SJCRH30 (cell line): ENCODE results near the gene FAM171A1. TPM values are rescaled to one million over a fixed set of nuclear protein-coding genes. Genes with fewer than 3 reads are reported as not detected.

Experiments
- DNase-seq, 2 experiments: peaks; one replicate each; pipeline ENCODE4 v3.0.0-alpha.2; 2015 to 2020
- H3K27ac ChIP-seq: fragments of 250-450 bp; sonication (Bioruptor Pico); 2 replicates; pipeline ENCODE4 v1.5.1; 2020; ENCODE audit warnings: mild to moderate bottlenecking, moderate library complexity
- H3K27me3 ChIP-seq: fragments of 250-450 bp; sonication (Bioruptor Pico); 2 replicates; pipeline ENCODE4 v1.5.1; 2020; ENCODE audit warnings: mild to moderate bottlenecking, moderate library complexity
- H3K36me3 ChIP-seq: fragments of 250-450 bp; sonication (Bioruptor Pico); 2 replicates; pipeline ENCODE4 v1.5.1; 2020; ENCODE audit warnings: mild to moderate bottlenecking, moderate library complexity
- H3K4me1 ChIP-seq: fragments of 250-450 bp; sonication (Bioruptor Pico); 2 replicates; pipeline ENCODE4 v1.5.1; 2020; ENCODE audit warnings: mild to moderate bottlenecking, moderate library complexity
- H3K4me3 ChIP-seq: fragments of 250-450 bp; sonication (Bioruptor Pico); 2 replicates; pipeline ENCODE4 v1.5.1; 2020; ENCODE audit warnings: mild to moderate bottlenecking, moderate library complexity
- H3K9me3 ChIP-seq: fragments of 250-450 bp; sonication (Bioruptor Pico); replicated peaks from 2 replicates; pipeline ENCODE4 v1.5.1; 2020; ENCODE audit warnings: mild to moderate bottlenecking, moderate library complexity
- total RNA-seq: library from RNA; depleted of rRNA; stranded (reverse); fragments of >200 nt; shearing (Covaris generic); gene quantifications from 2 replicates; pipeline ENCODE4 v1.2.3, GENCODE V29; 2014

FAM171A1 gene
- total RNA-seq, 1 experiment from 2014 or later: 22.3 TPM

DNA sequence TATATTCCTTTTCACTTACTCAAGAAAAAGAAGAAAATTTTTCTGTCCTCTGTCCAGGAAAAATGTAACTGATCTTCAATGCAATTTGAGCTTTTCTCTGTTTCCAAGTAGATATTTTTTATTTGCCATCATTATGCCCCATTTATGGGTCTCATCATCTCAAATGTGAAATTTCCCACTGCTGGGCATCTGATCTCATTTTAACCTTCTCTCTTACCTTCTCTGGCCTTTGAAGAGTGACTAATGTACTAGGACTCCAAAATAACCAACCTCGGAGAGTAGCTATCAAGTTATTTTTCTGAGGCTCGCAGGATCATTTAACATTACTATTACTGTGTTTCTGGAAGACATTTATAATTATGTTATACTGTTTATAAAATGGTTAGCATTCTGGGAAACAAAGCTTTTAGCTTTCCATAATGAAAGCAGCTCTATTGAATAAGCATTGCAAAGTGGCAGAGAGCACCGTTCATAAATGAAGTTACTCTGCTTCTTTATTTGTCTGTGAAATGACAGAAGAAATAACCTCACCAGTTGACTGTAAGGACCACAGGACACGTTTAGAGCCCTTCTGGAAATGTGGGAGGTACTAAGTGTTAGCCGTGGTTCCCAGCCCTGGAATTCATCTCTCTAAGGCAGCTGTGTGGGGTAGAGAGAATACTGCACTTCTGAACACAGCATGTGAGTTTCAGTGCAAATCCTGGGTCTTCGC lies 169.3 kb downstream of the FAM171A1 start:
- Histone ChIP-seq H3K4me3 (peak overlapping the region; percentile 11; the same call in 1 of the 2 replicates), H3K27ac (peak overlapping the region; percentile 81), H3K36me3 (no peaks in the 10 kb centered on the region), H3K27me3 (no peaks in the 10 kb centered on the region), H3K4me1 (peaks cover 29% of the 10 kb centered on the region), H3K9me3 (no peaks in the 10 kb centered on the region)
- peak; percentile 34 to 50 for DNase-seq

DNA sequence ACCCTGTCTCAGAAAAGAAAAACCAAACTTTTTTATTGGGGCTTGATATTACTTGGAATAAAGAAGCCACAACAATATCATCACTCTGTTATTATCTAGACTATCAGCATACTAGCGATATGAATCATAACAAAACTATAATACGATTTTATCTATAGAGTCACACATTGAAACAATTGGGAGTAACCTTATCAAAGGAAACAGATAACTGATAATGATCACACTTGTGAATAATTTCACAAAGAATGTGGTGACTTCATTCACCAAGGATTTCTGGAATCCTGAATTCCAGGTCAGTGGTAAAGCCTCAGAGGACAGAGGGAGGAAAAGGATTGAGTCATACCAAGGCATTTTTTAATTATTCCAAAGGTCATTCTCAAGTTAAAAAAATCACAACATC lies 170.5 kb downstream of the FAM171A1 start:
- no peaks in the 10 kb centered on the region for H3K27me3 ChIP-seq
- H3K9me3 ChIP-seq: no peaks in the 10 kb centered on the region
- peaks cover 29% of the 10 kb centered on the region for H3K4me1 ChIP-seq
- peak overlapping the region; percentile 81 for H3K27ac ChIP-seq
- H3K36me3 ChIP-seq: no peaks in the 10 kb centered on the region
- DNase-seq: peak; percentile 35 to 57
- no peak overlapping the region for H3K4me3 ChIP-seq

DNA sequence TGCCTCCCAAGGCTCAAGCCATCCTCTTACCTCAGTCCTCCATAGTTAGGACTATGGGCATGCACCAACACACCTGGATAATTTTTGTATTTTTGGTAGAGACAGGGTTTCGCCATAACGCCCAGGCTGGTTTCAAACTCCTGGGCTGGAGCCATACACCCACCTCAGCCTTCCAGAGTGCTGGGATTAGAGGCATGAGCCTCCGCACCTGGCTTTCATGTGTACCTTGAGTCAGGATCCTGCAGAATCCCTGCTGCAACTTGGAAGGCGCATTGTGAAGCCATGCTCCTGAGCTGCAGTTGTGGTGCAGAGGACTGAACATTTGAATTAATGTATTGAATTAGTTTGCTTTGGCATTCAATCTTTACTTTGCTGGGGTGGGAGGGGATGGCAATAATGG lies 173.2 kb downstream of the FAM171A1 start:
- H3K36me3 ChIP-seq: no peaks in the 10 kb centered on the region
- no peak for DNase-seq

DNA sequence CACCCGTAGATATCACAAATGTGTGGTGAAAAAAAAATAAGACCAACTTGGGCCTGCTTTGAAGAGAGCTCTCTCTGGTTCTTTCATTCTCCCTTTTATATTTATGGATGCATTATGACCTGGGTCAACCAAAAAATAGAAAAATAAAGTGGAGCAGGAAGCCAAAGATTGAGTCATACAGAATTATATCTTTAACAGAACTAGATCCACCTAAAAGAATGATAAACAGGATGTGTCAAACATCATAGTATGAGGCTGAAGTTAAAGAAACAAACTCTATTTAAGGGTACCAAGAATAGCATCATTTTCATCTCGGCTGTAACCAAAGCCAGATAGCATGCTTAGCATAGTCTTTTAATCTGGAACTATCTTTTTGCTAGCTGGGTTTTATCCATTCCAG lies 173.8 kb downstream of the FAM171A1 start:
- H3K36me3 ChIP-seq: no peaks in the 10 kb centered on the region
- H3K4me1 ChIP-seq: peaks cover 26% of the 10 kb centered on the region
- no peaks in the 10 kb centered on the region for H3K9me3 ChIP-seq
- DNase-seq: no peak
- no peak overlapping the region for H3K4me3 ChIP-seq
- H3K27me3 ChIP-seq: no peaks in the 10 kb centered on the region
- H3K27ac ChIP-seq: no peak overlapping the region

More for the DNA sequence above, 173.2 kb downstream of the FAM171A1 start:
- Histone ChIP-seq H3K4me3 (no peak overlapping the region), H3K27ac (no peak overlapping the region), H3K9me3 (no peaks in the 10 kb centered on the region), H3K27me3 (no peaks in the 10 kb centered on the region), H3K4me1 (peaks cover 29% of the 10 kb centered on the region)

DNA sequence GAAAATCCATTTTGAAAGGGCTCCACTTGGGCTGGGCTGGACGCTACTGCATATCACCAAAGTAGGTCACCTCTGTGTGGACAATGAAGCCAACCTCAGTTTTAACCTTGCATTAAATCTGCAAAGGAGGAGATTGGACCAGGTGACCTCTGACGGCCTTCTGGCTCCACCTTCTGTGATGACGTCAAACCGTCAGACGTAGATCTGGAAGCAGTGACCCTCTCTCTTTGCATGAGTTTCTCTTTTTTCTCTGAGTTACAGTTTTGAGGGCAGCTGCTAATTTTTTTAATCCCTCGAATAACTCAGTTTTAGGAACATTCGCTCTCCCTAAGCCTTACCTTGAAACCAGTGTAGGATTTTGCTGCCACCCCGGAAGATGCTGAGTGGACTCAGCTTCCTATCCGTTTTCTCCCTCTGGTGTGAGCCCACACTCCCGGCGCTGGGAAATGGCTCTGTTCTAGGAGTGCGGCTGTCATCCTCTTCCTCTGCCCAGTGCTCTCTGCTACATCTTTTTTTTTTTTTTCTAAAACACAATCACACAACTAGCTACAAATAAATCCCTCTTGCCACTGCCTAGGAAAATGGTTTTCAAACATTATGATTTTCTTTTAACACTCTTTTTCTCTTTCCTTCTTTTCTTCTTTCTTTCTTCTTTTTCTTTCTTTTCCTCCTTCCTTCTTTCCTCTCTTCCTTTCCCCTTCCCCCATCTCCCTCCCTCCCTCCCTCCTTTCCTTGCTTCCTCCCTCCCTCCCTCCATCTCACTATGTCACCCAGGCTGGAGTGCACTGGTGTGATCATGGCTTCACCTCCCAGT lies 174.9 kb downstream of the FAM171A1 start:
- no peak for DNase-seq
- no peaks in the 10 kb centered on the region for H3K9me3 ChIP-seq
- H3K27me3 ChIP-seq: no peaks in the 10 kb centered on the region
- H3K27ac ChIP-seq: no peak overlapping the region
- H3K36me3 ChIP-seq: no peaks in the 10 kb centered on the region
- H3K4me3 ChIP-seq: no peak overlapping the region
- H3K4me1 ChIP-seq: peaks cover 15% of the 10 kb centered on the region

DNA sequence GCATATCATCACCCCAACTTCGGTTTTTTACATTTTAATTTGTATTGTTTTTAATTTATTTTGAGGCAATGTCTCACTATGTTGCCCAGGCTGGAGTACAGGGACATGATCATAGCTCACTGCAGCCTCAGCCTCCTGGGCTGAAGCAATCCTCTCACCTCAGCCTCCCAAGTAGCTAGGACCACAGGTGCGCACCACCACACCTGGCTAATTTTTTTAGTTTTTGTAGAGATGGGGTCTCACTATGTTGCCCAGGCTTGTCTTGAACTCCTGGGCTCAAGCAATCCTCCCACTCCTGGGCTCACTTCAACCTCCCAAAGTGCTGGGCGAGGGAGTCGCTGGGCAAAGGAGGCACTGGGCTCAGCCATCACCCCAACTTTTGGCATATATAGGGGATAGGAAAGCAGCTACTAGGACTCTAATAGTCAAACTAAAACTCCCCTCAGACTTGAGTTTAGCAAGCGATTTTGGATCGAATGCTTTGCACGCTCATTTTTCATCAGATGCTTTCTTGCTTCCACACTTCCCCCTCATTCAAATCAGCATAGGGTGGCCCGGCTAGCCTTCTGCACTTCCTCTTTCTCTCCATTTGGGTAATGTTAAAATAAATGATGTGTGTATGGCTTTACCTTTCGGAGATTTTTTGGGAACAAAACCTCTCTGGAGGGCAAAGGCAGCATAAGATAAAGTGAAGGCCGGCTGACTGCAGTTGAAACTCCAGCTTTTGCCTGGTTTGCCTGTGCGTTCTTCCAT lies 181.8 kb downstream of the FAM171A1 start:
- Histone ChIP-seq H3K9me3 (no peaks in the 10 kb centered on the region), H3K27ac (no peak overlapping the region), H3K36me3 (no peaks in the 10 kb centered on the region), H3K27me3 (no peaks in the 10 kb centered on the region), H3K4me1 (no peaks in the 10 kb centered on the region), H3K4me3 (no peak overlapping the region)
- no peak for DNase-seq

DNA sequence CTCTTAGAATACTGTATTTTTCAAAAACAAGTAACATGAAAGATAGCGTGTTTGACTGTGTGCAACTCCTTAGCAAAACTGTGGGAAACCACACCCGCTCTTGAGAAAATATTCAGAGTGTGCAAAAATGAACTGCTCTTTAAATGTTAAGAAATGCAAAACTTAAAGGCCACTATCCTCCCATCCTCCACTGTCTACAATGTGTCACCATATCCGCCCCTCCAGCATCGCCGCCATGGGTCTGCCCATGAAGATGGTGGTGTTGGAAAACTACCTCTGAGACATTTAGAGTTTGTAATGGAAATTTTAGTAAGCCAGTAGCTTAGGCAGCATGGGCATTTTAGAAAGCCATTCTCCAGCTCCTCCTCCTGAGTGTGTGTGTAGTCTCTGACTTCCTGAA lies 182.5 kb downstream of the FAM171A1 start:
- DNase-seq: no peak
- Histone ChIP-seq H3K27me3 (no peaks in the 10 kb centered on the region), H3K36me3 (no peaks in the 10 kb centered on the region), H3K27ac (no peak overlapping the region), H3K9me3 (no peaks in the 10 kb centered on the region), H3K4me1 (no peaks in the 10 kb centered on the region), H3K4me3 (no peak overlapping the region)

DNA sequence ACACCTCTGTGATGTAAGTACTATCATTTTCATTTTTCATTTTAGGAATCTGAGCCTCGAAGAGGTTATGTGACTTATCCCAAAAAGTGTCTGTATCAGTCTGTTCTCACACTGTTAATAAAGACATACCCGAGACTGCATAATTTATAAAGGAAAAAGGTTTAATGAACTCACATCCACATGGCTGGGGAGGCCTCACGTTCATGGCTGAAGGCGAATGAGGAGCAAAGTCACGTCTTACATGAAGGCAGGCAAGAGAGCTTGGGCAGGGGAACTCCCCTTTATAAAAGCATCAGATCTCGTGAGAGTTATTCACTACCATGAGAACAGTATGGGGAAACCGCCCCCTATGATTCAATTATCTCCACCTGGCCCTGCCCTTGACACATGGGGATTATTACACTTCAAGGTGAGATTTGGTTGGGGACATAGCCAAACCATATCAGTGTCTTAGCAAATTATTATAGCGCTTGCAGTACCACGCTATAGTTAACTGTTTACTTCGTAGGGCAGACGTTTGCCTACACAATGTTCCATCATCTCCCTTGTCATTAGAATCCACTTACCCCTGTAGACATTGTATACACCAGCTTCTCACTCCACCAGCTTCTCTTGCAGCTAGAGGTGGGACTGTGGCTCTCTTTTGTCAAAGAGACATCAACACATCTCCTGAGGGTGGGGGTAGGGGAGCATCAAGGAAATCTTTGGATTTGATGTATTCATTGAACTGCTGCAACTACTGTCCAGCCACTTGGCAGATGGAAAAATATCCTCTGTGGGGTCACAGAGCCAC lies 187.2 kb downstream of the FAM171A1 start:
- Histone ChIP-seq H3K27me3 (no peaks in the 10 kb centered on the region), H3K9me3 (no peaks in the 10 kb centered on the region), H3K27ac (no peak overlapping the region), H3K4me3 (no peak overlapping the region), H3K4me1 (no peaks in the 10 kb centered on the region), H3K36me3 (no peaks in the 10 kb centered on the region)
- no peak for DNase-seq

DNA sequence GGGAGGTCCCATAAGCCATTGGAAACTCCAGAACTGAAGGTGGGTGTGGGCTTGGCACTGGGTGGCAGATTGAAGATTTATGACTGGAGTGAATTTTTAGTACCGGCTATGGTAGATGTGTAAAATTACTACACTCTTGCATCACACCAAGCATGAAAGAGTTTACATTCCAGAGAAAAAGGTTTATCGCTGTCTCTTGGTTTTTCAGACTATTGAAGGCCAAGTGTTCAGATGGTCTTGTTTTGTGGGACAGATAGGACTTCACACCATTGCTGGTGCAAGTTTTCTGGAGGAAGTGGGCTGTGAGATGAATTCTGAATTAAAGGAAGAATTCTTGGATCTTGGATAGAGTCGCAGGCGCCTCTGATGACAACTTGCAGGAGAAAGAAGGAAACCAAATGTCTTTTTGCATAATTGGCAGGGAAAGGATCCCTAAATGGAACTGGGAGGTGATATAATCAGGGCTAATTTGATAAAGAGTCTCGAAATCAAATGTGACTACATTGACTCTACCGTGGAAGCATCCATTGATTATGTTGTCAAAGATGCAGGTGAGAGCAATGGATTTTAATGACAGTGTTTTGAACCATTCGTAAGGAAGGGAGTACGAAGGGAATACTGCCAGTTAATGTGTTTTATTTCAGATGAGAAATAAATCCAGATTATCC lies 188.4 kb downstream of the FAM171A1 start:
- no peak overlapping the region for H3K27ac ChIP-seq
- H3K9me3 ChIP-seq: no peaks in the 10 kb centered on the region
- no peaks in the 10 kb centered on the region for H3K4me1 ChIP-seq
- no peaks in the 10 kb centered on the region for H3K27me3 ChIP-seq
- H3K36me3 ChIP-seq: no peaks in the 10 kb centered on the region
- H3K4me3 ChIP-seq: no peak overlapping the region
- DNase-seq: no peak

DNA sequence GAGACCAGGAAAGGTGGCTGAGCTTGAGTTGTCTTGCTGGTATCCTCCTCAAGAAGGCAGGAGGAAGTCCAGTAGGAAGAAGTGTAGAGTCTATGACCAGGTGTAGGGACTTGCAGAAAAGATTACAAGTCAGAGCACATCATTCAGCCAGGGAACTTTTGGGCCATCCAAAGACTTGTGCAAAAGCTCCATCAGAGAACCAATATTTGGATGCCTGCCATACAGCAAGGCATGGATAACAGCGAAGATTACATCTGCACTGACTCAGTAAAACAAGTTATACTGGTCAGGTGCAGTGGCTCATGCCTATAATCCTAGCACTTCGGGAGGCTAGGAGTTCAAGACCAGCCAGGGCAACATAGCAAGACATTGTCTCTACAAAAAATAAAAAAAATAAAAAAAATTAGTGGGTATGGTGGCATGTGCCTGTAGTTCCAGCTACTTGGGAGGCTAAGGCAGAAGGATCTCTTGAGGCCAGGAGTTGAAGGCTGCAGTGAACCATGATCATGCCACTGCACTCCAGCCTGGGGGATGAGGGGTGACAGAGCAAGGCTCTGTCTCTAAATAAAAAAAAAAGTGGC lies 189.4 kb downstream of the FAM171A1 start:
- Histone ChIP-seq H3K27ac (no peak overlapping the region), H3K4me1 (no peaks in the 10 kb centered on the region)

DNA sequence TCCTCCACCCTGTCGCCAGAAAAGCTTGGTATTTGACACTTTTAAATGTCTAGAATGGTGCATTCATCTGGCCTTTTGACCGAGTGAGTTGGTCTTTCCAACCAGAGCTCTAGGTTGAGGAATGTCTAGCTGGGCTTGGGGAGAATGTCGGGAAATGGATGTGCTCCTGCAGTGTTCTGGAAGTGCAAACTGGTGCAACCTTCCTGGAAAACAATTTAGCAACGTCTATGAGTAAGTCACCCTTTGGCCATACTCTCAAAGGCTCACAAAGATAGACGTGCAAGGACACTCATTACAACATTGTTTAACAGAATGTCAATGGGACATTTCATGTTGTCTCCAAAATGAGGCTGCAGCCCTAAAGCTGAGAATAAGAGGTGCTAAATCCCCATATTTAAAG lies 190.4 kb downstream of the FAM171A1 start:
- Histone ChIP-seq H3K27me3 (no peaks in the 10 kb centered on the region), H3K4me1 (no peaks in the 10 kb centered on the region), H3K27ac (no peak overlapping the region), H3K4me3 (no peak overlapping the region), H3K36me3 (no peaks in the 10 kb centered on the region), H3K9me3 (no peaks in the 10 kb centered on the region)
- DNase-seq: no peak

More for the DNA sequence above, 189.4 kb downstream of the FAM171A1 start:
- Histone ChIP-seq H3K27me3 (no peaks in the 10 kb centered on the region), H3K4me3 (no peak overlapping the region), H3K36me3 (no peaks in the 10 kb centered on the region), H3K9me3 (no peaks in the 10 kb centered on the region)
- no peak for DNase-seq

DNA sequence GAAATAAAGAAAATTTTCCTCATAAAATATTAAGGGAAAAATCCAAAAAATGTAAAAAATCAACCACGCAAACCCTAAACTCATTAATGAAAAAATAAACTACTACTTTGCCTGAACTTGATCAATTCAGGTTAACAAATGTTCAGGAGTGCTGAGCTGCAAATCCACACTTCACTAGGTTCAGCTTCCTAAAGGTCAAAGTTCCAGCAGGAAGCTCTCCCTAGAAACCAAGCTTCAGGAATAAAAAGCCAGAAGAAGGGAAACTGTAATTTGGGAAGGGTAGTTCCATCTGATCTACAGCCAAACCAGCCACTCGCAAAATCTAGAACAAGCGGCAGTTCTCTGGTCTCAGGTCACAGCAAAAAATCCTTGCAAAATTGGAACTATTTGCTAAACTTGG lies 194.8 kb downstream of the FAM171A1 start:
- no peaks in the 10 kb centered on the region; the same call in 1 of the 2 replicates for H3K9me3 ChIP-seq
- H3K4me1 ChIP-seq: no peaks in the 10 kb centered on the region
- no peak overlapping the region for H3K4me3 ChIP-seq
- no peaks in the 10 kb centered on the region for H3K36me3 ChIP-seq
- no peak for DNase-seq
- no peak overlapping the region for H3K27ac ChIP-seq
- no peaks in the 10 kb centered on the region for H3K27me3 ChIP-seq

DNA sequence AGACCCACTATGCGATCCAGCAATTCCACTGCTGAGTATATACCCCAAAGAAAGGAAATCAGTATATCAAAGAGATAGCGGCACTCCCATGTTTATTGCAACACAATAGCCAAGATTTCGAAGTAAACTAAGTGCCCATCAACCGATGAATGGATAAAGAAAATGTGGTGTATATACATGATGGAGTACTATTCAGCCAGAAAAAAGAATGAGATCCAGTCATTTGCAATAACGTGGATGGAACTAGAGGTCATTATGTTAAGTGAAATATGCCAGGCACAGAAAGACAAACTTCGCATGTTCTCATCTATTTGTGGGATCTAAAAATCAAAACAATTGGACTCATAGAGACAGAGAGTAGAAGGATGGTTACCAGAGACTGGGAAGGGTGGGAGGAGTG lies 195.5 kb downstream of the FAM171A1 start:
- Histone ChIP-seq H3K27me3 (no peaks in the 10 kb centered on the region), H3K27ac (no peak overlapping the region), H3K4me3 (no peak overlapping the region), H3K36me3 (no peaks in the 10 kb centered on the region), H3K4me1 (no peaks in the 10 kb centered on the region), H3K9me3 (no peaks in the 10 kb centered on the region; the same call in 1 of the 2 replicates)
- no peak for DNase-seq
